ENCODE data around the gene SPSB3. TPM values are rescaled to one million over a fixed set of nuclear protein-coding genes. Genes with fewer than 3 reads are reported as not detected.

SPSB3 gene
- total and polyA plus RNA-seq, 2 experiments from 2014 or later = 96.4 to 101 TPM

DNA sequence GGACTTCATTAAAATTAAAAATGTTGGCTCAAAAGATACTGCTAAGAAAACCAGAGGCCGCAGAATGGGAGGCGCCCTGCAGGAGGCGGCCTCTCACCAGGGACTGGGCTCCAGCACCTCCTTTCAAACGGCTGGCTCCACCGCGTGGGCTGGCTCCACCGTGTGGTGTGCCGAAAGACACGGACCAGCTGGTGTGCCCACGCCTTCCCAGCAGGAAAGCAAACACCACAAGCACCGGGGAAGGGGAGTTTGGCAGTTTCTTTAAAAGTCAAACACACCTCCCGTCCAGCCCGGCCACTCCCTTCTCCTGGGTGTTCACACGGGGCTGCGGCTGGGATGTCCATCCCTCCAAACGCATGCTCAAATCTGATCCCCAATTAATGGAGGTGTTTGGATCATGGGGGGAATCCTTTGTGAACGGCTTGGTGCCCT lies 30.4 kb upstream of the SPSB3 start:
- Histone ChIP-seq H3K27me3 (no peaks in the 10 kb centered on the region), H3K27ac (no peak overlapping the region), H3K4me1 (ENCODE audit: low read depth) (no peaks in the 10 kb centered on the region), H3K36me3 (peaks cover 19% of the 10 kb centered on the region), H3K9me3 (ENCODE audit: low read depth) (no peaks in the 10 kb centered on the region), H3K4me3 (no peak overlapping the region)
- DNase-seq (ENCODE audit: low read depth in 1 of 2, low spot score in 1 of 2) = peak; percentile 58 to 92
- TF ChIP-seq, protein P1, sequence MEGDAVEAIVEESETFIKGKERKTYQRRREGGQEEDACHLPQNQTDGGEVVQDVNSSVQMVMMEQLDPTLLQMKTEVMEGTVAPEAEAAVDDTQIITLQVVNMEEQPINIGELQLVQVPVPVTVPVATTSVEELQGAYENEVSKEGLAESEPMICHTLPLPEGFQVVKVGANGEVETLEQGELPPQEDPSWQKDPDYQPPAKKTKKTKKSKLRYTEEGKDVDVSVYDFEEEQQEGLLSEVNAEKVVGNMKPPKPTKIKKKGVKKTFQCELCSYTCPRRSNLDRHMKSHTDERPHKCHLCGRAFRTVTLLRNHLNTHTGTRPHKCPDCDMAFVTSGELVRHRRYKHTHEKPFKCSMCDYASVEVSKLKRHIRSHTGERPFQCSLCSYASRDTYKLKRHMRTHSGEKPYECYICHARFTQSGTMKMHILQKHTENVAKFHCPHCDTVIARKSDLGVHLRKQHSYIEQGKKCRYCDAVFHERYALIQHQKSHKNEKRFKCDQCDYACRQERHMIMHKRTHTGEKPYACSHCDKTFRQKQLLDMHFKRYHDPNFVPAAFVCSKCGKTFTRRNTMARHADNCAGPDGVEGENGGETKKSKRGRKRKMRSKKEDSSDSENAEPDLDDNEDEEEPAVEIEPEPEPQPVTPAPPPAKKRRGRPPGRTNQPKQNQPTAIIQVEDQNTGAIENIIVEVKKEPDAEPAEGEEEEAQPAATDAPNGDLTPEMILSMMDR (IDR thresholded peaks at IDR 0.05; ENCODE audit: low read depth, low read length) = peak; percentile 67

DNA sequence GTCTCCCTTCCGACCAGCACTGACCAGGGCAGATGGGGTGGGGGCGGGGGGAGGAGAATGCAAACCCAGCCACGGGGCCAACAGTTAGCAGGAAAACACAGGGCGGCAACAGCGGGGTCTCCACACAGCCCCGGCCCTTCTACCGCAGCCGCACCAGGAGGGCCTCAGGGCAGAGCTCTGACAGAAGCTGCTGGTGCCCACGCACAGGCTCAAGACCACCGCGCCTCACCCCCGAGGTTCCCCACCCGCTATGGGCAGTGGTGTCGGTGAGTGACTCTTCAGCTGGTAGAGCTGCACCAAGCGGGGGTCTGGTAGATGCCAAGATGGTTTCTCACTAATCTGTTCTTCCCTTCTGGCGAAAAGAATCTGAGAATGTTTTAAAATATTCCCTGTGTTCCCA lies 28.2 kb upstream of the SPSB3 start:
- no peaks in the 10 kb centered on the region for H3K4me1 ChIP-seq (ENCODE audit: low read depth)
- no peaks in the 10 kb centered on the region for H3K27me3 ChIP-seq
- no peak for DNase-seq (ENCODE audit: low read depth in 1 of 2, low spot score in 1 of 2)
- TF ChIP-seq, protein P1 (IDR thresholded peaks at IDR 0.05; ENCODE audit: low read depth, low read length) = no peak
- no peaks in the 10 kb centered on the region for H3K9me3 ChIP-seq (ENCODE audit: low read depth)
- peaks cover 10% of the 10 kb centered on the region for H3K36me3 ChIP-seq
- H3K27ac ChIP-seq = no peak overlapping the region
- H3K4me3 ChIP-seq = no peak overlapping the region

DNA sequence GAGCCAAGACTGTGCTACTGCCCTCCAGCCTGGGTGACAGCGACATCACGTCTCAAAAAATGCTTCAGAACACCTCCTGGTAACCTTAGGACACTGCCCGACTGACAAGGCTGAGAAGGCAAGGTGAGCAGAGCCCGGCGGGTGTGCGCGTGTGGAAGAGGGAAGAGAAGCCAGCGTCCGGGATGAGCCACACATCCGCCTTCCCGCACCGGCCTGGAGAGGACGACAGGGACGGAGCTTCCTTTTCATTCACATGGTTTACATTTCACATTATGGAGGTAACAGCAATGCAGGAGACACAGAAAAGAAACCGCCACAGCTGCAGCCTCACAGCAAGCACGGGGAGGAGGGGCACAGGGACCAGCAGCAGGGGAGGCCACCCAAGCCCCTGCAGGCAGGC lies 27.7 kb upstream of the SPSB3 start:
- TF ChIP-seq, protein P1 (IDR thresholded peaks at IDR 0.05; ENCODE audit: low read depth, low read length) = no peak
- H3K9me3 ChIP-seq (ENCODE audit: low read depth) = no peaks in the 10 kb centered on the region
- no peak for DNase-seq (ENCODE audit: low read depth in 1 of 2, low spot score in 1 of 2)
- H3K27ac ChIP-seq = no peak overlapping the region
- H3K4me1 ChIP-seq (ENCODE audit: low read depth) = no peaks in the 10 kb centered on the region
- H3K36me3 ChIP-seq = peaks cover 6% of the 10 kb centered on the region
- H3K27me3 ChIP-seq = no peaks in the 10 kb centered on the region
- no peak overlapping the region for H3K4me3 ChIP-seq

DNA sequence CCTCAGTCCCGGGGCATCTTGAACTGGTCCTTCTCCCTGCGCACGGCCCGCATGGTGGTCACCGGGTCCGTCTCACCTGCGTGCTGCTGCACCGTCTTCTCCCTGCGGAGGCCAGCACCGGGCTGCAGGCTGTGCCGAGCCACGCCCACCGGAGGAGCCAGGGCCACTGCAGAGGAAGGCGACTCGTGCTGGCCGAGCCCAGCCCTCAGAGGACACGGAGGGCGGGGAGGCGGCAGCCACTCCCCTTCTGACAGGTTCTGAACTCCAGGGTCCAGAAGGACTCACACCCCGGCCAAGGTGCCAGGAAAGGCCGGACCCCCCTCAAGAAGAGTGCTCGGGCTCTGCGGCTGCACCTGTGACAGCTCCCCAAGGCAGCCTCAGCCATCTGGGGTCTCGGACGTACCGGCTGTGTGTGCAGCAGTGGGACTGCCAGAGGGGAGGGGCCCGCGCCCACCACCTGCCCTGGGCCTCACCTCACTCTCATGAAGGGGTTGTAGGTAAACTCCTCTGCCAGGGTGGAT lies 27.0 kb upstream of the SPSB3 start:
- no peak for DNase-seq (ENCODE audit: low read depth in 1 of 2, low spot score in 1 of 2)

DNA sequence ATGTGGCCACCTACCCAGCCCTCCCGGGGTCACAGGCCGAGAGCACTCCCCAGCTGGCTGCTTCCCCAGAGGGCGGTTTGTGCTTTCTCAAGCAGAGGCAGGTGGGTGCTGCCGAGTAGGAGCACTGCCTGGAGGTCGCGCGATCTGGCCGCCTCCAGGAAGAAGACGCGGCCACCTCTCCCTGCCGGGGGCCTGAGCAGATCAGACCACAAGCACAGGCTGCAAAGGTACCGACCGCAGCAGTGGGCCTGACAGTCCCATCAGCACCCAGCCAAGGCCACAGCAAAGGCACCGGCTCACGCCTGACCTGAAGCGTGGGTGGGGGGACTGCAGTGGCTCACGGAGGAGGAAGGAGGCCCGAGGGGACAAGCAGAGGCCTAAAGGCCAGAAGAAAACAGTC lies 26.3 kb upstream of the SPSB3 start:
- TF ChIP-seq, protein P1 (IDR thresholded peaks at IDR 0.05; ENCODE audit: low read depth, low read length) = no peak
- no peak overlapping the region for H3K27ac ChIP-seq
- no peaks in the 10 kb centered on the region for H3K9me3 ChIP-seq (ENCODE audit: low read depth)
- no peak for DNase-seq (ENCODE audit: low read depth in 1 of 2, low spot score in 1 of 2)
- H3K36me3 ChIP-seq = peaks cover 6% of the 10 kb centered on the region
- no peaks in the 10 kb centered on the region for H3K27me3 ChIP-seq
- no peaks in the 10 kb centered on the region for H3K4me1 ChIP-seq (ENCODE audit: low read depth)
- no peak overlapping the region for H3K4me3 ChIP-seq

More for the DNA sequence above, 27.0 kb upstream of the SPSB3 start:
- no peaks in the 10 kb centered on the region for H3K27me3 ChIP-seq
- H3K27ac ChIP-seq = no peak overlapping the region
- H3K9me3 ChIP-seq (ENCODE audit: low read depth) = no peaks in the 10 kb centered on the region
- H3K36me3 ChIP-seq = peaks cover 6% of the 10 kb centered on the region
- TF ChIP-seq, protein P1 (IDR thresholded peaks at IDR 0.05; ENCODE audit: low read depth, low read length) = no peak
- H3K4me3 ChIP-seq = no peak overlapping the region
- no peaks in the 10 kb centered on the region for H3K4me1 ChIP-seq (ENCODE audit: low read depth)
